Measurements from ENCODE around the gene NUS1.
"Not testable (repeated sequence)": the region's sequence is repeated elsewhere in the genome, so short reads cannot be mapped to it uniquely, and the experiment has no call there.

DNA sequence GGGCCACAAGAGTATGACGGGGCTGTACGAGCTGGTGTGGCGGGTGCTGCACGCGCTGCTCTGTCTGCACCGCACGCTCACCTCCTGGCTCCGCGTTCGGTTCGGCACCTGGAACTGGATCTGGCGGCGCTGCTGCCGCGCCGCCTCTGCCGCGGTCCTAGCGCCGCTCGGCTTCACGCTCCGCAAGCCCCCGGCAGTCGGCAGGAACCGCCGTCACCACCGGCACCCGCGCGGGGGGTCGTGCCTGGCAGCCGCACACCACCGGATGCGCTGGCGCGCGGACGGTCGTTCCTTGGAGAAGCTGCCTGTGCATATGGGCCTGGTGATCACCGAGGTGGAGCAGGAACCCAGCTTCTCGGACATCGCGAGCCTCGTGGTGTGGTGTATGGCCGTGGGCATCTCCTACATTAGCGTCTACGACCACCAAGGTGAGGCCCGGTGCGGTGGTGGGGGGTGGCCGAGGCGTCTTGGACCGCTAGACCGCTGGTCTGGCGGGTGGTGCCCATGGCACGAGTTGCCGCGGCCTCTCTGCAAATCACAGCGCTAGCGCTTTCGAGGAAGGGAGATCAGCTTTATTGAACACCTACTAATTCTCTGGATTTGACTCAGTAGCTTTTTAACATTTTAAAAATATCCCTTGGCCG, 511 bp downstream of the NUS1 start:
- TF ChIP-seq, protein P1, sequence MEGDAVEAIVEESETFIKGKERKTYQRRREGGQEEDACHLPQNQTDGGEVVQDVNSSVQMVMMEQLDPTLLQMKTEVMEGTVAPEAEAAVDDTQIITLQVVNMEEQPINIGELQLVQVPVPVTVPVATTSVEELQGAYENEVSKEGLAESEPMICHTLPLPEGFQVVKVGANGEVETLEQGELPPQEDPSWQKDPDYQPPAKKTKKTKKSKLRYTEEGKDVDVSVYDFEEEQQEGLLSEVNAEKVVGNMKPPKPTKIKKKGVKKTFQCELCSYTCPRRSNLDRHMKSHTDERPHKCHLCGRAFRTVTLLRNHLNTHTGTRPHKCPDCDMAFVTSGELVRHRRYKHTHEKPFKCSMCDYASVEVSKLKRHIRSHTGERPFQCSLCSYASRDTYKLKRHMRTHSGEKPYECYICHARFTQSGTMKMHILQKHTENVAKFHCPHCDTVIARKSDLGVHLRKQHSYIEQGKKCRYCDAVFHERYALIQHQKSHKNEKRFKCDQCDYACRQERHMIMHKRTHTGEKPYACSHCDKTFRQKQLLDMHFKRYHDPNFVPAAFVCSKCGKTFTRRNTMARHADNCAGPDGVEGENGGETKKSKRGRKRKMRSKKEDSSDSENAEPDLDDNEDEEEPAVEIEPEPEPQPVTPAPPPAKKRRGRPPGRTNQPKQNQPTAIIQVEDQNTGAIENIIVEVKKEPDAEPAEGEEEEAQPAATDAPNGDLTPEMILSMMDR (CRISPR knock-in tag; IDR thresholded peaks at IDR 0.05) = not testable (repeated sequence)
- TF ChIP-seq POLR2A (IDR thresholded peaks at IDR 0.05; ENCODE audit: insufficient read depth in 1 of 2, low read depth in 2 of 2, low read length in 2 of 2) = peak in 1 of 2 experiments; percentile 5; a peak in 1 of 4 replicates
- not testable (repeated sequence) for TF ChIP-seq ZSCAN12 (CRISPR knock-in tag; IDR thresholded peaks at IDR 0.05); ELK4 (CRISPR knock-in tag; IDR thresholded peaks at IDR 0.05; ENCODE audit: borderline replicate concordance); ZNF883 (CRISPR knock-in tag; IDR thresholded peaks at IDR 0.05; ENCODE audit: not compliant biosample characterization); REPIN1 (CRISPR knock-in tag; IDR thresholded peaks at IDR 0.05; ENCODE audit: borderline replicate concordance, low read depth); ATF3 (CRISPR knock-in tag; IDR thresholded peaks at IDR 0.05); IRF9 (CRISPR knock-in tag; IDR thresholded peaks at IDR 0.05; ENCODE audit: borderline replicate concordance); KLF6 (CRISPR knock-in tag; IDR thresholded peaks at IDR 0.05)
- TF ChIP-seq, protein P2, sequence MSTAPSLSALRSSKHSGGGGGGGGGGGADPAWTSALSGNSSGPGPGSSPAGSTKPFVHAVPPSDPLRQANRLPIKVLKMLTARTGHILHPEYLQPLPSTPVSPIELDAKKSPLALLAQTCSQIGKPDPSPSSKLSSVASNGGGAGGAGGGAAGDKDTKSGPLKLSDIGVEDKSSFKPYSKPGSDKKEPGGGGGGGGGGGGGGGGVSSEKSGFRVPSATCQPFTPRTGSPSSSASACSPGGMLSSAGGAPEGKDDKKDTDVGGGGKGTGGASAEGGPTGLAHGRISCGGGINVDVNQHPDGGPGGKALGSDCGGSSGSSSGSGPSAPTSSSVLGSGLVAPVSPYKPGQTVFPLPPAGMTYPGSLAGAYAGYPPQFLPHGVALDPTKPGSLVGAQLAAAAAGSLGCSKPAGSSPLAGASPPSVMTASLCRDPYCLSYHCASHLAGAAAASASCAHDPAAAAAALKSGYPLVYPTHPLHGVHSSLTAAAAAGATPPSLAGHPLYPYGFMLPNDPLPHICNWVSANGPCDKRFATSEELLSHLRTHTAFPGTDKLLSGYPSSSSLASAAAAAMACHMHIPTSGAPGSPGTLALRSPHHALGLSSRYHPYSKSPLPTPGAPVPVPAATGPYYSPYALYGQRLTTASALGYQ (CRISPR knock-in tag; IDR thresholded peaks at IDR 0.05) = not testable (repeated sequence)

All from HepG2 (cell line).